ENCODE data around the gene ALG1. TPM values are rescaled to one million over a fixed set of nuclear protein-coding genes. Genes with fewer than 3 reads are reported as not detected.

ALG1 gene
- total RNA-seq, 1 donor = 41.9 TPM

DNA sequence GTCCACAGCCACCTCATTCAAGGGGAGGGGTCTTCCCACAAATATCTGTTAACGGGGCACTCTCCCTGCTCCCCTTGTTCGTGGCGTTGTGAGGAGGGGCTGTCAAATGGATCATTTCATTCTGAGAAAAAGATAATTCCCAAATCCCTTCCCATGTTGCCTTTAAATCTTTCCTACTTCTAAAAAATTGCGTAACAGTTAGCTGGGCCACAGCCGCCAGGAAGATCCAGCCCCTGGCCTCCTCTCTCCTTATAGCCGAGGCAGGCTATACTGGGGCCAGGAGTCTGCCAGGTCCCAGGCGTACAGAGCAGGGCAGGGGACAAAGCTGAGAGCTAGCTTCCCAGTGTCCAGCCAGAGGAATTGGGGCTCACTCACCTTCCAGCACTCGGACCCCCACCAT lies 6.3 kb upstream of the ALG1 start:
- no peak overlapping the region for H3K4me3 ChIP-seq (ENCODE audit: low read depth, low read length)
- no peak for DNase-seq (ENCODE audit: low read depth)
- TF ChIP-seq, protein P1, sequence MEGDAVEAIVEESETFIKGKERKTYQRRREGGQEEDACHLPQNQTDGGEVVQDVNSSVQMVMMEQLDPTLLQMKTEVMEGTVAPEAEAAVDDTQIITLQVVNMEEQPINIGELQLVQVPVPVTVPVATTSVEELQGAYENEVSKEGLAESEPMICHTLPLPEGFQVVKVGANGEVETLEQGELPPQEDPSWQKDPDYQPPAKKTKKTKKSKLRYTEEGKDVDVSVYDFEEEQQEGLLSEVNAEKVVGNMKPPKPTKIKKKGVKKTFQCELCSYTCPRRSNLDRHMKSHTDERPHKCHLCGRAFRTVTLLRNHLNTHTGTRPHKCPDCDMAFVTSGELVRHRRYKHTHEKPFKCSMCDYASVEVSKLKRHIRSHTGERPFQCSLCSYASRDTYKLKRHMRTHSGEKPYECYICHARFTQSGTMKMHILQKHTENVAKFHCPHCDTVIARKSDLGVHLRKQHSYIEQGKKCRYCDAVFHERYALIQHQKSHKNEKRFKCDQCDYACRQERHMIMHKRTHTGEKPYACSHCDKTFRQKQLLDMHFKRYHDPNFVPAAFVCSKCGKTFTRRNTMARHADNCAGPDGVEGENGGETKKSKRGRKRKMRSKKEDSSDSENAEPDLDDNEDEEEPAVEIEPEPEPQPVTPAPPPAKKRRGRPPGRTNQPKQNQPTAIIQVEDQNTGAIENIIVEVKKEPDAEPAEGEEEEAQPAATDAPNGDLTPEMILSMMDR (IDR thresholded peaks at IDR 0.05; ENCODE audit: insufficient read depth, low read depth, low read length) = no peak

DNA sequence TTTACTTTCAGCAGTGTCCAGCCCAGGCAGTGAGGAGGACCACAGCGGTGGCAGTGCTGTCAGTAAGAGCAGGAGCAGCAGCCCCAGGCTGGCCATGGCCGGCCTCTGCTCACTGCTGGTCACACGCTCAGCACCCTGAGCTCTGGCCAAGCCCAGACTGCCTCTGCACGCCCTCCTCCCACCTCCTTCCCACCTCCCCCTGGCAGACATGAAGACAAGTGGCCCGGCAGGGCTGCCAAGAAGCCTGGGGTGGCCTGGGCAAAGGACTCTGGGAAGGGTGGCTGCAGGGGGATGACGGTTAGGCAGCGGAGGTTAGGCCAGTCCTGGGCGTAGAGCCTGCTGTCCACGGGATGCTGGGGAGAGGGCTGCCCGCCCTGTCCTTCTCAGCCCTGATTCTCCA lies 5.8 kb upstream of the ALG1 start, which contains the start of gene C16orf89:
TSS of gene C16orf89 (minus strand) at position 144 of the 400 bp plus-strand sequence. CDS start at position 96, 48 bp downstream.
- no peak within 1 kb of the TSS for H3K4me3 ChIP-seq (ENCODE audit: low read depth, low read length)
- TF ChIP-seq, protein P1 (IDR thresholded peaks at IDR 0.05; ENCODE audit: insufficient read depth, low read depth, low read length) = no peak
- DNase-seq (ENCODE audit: low read depth) = no peak

DNA sequence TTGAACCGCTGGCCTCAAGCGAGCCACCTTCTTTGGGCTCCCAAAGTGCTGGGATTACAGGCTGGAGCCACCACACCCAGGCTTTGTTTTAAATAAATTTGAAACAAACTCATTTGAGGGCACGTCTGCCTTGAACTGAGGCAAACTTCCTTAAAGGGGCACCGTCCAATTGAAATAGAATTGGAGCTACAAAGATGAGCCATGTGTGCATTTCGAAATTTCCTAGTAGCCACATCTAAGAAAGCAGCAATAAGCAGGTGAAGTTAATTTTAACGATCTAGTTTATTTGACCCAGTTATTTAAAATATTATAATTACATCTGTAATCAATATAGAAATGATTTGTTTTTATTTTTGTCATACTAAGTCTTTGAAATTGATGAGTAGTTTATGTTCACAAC lies 5.1 kb upstream of the ALG1 start:
- no peak overlapping the region for H3K4me3 ChIP-seq (ENCODE audit: low read depth, low read length)
- TF ChIP-seq, protein P1 (IDR thresholded peaks at IDR 0.05; ENCODE audit: insufficient read depth, low read depth, low read length) = no peak
- DNase-seq (ENCODE audit: low read depth) = no peak

DNA sequence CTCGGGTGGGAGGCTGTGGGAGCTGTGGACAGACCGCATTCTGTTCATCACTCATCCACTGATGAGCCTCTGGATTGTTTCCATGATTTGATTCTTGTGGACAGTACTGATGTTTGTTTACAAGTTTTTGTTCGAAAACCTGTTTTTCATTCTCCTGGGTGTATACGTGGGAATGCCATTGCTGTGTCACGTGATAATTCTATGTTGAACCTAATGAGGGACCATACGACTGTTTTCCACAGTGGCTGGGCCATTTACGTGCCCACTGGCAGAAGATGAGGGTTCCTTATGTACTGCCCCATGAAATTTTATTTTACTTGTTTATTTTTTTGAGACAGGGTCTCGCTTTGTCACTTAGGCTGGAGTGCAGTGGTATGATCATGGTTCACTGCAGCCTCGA lies 2.6 kb upstream of the ALG1 start:
- no peak for DNase-seq (ENCODE audit: low read depth)
- no peak overlapping the region for H3K4me3 ChIP-seq (ENCODE audit: low read depth, low read length)

DNA sequence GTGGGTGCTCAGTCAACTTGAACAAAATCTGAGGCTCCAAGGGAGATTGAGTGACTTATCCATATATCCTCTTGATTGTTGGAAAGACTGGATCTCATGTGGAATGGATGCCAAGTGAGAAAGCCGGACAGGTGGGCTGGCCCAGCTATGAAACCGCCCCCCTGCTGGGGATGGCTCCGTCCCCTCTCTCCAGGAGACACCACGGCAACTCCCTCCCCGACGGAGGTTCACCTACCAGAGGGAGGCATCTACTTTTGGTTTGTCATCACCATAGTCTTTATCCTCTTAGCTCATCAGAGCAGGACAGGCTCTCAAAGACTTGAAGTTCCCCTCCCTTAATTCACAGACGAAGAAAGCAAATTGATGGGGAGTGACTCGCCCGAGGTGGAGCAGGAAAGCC lies 1.8 kb upstream of the ALG1 start:
- DNase-seq (ENCODE audit: low read depth) = no peak
- TF ChIP-seq, protein P1 (IDR thresholded peaks at IDR 0.05; ENCODE audit: insufficient read depth, low read depth, low read length) = no peak
- no peak overlapping the region for H3K4me3 ChIP-seq (ENCODE audit: low read depth, low read length)

More for the DNA sequence above, 2.6 kb upstream of the ALG1 start:
- TF ChIP-seq, protein P1 (IDR thresholded peaks at IDR 0.05; ENCODE audit: insufficient read depth, low read depth, low read length) = no peak

DNA sequence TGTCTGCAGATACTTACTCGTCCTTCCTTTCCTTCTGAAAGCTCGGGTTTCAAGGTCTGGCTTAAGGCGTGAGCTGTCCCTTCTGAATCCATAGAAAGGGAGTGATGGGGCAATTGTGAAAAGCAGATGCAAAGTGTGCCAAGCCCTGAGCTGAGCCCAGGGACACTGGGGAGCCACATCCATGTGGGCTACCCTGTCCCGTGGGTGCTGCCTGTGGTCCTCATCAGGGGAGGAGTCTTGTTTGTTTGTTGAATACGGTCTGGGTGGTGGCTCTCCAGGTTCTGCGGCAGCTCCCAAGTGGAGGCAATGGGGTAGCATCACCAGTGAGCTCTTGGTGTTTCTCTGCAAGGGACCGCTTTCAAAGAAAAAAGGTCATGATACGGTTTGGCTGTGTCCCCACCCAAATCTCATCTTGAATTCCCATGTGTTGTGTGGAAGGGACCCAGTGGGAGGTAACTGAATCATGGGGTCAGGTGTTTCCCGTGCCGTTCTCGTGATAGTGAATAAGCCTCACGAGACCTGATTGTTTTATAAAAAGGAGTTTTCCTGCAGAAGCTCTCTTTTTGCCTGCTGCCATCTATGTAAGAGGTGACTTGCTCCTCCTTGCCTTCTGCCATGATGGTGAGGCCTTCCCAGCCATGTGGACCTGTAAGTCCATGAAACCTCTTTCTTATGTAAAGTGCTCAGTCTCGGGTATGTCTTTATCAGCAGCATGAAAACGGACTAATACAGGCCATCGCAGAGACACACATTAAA lies 1.0 kb upstream of the ALG1 start:
- DNase-seq (ENCODE audit: low read depth) = no peak
- H3K4me3 ChIP-seq (ENCODE audit: low read depth, low read length) = no peak overlapping the region
- TF ChIP-seq, protein P1 (IDR thresholded peaks at IDR 0.05; ENCODE audit: insufficient read depth, low read depth, low read length) = no peak

DNA sequence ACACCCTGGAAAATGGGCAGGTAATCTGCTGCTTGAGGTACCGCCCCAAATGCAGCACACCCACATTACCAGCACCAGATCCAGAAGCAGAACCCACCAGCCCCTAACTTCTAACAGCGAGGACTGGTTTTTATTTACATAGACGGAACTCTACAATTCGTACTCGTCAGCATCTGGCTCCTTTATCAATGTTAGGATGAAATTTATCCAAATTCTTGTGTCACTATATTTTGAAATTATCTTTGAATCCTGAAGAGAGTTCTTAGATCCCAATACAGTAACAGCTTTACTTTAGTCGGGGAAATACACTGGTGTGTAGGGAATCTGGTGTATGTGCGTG lies 332 bp upstream of the ALG1 start:
- H3K4me3 ChIP-seq (ENCODE audit: low read depth, low read length) = peak overlapping the region; percentile 83
- TF ChIP-seq, protein P1 (IDR thresholded peaks at IDR 0.05; ENCODE audit: insufficient read depth, low read depth, low read length) = no peak
- no peak for DNase-seq (ENCODE audit: low read depth)

Measured in fibroblast of villous mesenchyme (primary cell).